Fibroblast of the aortic adventitia (primary cell): ENCODE results near the gene CSNK2A1. TPM values are rescaled to one million over a fixed set of nuclear protein-coding genes. Genes with fewer than 3 reads are reported as not detected.

ENCODE experiments used
- DNase-seq: peaks from one replicate; pipeline ENCODE4 v3.0.0-alpha.2; 2010; ENCODE audit warnings: low read depth
- H3K4me3 ChIP-seq: 2 replicates; pipeline ENCODE4 v1.5.1; 2011; ENCODE audit warnings: low read depth, mild to moderate bottlenecking, control low read depth, low read length, moderate library complexity
- total RNA-seq: library from RNA; depleted of rRNA; stranded (reverse); fragments of >200 nt; gene quantifications from 2 replicates; pipeline ENCODE4 v1.2.3, GENCODE V29; 2012; ENCODE audit warnings: low replicate concordance
- TF ChIP-seq, protein P1 (sequence below): IDR thresholded peaks from 2 replicates; pipeline ENCODE4 v1.5.1; 2011; ENCODE audit warnings: mild to moderate bottlenecking, low read length, control low read depth, inconsistent platforms; ENCODE audit not compliant: insufficient read depth

The CSNK2A1 gene
- total RNA-seq, 1 donor, result 147 TPM

DNA sequence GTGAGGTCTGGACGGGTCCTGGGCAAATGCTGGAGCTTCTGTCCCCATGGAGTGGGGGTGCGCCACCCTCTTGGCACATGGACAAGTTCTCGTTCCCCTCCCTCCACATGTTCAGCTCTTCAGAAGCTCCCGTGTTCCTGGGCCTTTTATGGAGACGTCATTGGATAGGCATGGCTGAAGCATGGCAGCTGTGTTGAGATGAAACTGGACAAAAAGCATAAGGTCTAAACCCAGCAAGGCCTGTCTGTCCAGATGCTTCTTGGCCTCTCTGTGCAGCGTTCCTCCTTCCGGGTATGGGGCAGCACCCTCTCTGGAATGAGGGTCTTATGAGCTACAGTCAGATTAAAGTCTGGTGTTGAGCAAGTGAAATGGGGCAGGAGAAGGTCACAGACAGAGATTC, 108.0 kb downstream of the CSNK2A1 start:
- no peak overlapping the region for H3K4me3 ChIP-seq
- TF ChIP-seq, protein P1, sequence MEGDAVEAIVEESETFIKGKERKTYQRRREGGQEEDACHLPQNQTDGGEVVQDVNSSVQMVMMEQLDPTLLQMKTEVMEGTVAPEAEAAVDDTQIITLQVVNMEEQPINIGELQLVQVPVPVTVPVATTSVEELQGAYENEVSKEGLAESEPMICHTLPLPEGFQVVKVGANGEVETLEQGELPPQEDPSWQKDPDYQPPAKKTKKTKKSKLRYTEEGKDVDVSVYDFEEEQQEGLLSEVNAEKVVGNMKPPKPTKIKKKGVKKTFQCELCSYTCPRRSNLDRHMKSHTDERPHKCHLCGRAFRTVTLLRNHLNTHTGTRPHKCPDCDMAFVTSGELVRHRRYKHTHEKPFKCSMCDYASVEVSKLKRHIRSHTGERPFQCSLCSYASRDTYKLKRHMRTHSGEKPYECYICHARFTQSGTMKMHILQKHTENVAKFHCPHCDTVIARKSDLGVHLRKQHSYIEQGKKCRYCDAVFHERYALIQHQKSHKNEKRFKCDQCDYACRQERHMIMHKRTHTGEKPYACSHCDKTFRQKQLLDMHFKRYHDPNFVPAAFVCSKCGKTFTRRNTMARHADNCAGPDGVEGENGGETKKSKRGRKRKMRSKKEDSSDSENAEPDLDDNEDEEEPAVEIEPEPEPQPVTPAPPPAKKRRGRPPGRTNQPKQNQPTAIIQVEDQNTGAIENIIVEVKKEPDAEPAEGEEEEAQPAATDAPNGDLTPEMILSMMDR, result no peak
- no peak for DNase-seq

DNA sequence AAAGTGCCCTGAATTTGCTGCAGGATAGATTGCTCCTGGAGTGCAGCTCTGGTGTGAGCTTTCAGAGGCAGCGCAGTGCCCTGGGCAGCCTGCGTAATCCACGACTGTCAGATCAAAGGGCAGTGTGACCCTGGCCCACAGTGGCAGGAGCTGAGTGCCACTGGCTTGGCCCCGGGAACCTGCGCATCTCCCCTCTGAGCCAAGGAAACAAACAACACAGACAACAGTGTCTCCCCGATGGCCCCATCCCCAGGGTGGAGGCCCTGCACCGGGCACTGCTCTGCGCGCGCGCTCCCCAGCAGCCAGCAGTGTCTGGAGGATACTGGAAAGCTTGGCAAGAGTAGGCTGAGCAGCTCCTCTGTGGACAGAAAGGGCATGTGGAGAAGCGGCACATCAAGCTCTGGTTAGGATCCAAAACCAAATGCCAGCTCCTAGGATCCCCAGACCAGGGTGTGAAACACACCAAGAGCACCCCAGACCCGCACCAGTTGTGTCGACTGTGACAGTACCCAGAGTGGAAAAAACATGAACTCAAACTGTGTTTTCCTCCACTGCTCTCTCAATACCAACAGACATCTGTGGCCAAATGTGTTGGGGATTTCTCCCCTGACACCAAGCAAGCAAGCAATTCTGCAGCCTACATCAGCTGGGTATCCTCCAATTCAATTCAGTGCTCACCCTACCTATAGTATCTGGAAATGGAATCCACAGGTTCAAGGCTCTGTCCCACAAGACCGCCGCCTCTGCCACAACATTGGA, 108.8 kb downstream of the CSNK2A1 start:
- TF ChIP-seq, protein P1, result no peak
- no peak overlapping the region for H3K4me3 ChIP-seq
- DNase-seq, result no peak

DNA sequence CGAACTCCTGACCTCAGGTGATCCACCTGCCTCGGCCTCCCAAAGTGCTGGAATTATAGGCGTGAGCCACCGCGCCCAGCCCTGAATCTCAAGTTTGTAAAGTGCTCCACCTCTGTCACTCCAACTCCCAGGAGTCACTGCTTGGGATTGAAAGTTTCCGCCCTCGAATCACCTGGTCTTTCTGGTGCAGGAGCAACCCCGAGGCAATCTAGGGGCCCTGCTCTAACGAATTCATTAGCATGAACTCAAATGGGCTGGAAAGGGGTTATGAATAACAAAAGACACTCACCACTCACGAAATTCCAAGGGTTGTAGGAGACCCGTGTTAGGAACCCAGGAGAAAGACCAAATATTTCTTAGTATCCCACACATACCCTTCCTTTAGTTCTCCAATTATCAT, 109.4 kb downstream of the CSNK2A1 start:
- H3K4me3 ChIP-seq, result no peak overlapping the region
- TF ChIP-seq, protein P1, result no peak

DNA sequence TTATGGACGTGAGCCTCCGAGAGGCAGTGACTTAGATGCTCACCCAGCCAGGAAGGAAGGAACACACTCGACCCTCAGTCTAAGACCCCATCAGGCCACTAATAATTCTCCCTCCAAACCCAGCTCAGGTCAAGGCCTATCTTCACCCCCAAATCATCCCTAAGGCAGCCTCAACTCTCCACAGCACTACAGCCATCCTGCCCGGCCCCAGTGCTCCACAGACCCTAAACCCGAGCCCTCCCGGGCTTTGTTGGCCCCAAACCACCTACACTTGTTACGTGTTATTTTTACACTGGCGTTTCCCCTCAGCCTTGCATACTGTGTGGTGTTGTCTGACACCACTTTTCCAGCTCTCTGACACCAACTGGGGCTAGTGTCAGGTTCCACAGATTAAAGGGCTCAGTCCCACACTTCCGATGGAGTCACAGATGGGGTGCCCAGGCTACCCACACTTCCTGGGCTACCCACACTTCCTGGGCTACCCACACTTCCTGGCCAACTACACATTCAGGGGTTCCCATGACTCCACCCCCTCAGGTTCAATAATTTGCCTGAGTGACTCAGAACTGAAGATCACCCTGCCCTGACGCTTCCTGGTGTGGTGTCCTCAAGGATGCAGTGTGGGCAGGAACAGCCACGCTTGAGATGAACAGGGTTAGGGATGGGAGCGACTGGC, 110.2 kb downstream of the CSNK2A1 start:
- no peak overlapping the region for H3K4me3 ChIP-seq
- TF ChIP-seq, protein P1, result no peak
- no peak for DNase-seq

More for the DNA sequence above, 109.4 kb downstream of the CSNK2A1 start:
- no peak for DNase-seq

DNA sequence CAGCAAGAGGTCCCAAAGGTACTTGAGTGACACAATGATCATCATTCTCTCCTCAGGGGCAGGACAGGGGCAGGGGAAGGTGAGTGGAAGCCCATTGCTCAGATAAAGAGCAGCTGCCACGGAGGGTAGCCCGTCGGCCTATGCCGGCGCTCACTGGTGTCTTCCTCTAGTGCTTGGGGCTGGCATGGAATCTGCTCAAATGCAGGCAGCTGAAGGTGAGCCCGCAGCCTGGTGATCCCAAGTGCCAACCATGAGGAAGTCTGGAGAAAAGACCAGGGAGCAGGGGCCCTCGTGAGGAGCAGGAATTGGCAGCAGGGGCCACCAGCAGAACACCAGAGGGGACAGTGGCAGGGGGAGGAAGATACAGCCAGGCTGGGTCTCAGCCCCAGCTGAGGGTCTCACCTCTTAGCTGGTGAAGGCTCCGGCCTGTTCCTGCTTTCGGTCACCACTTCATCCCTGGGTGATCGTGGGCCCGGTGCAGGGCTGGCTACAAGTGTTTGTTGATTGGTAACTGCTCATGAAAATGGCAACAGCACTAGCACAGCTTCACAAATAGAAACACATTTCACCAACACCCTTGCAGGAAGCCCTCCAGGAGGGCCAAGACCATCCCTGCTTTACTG, 110.8 kb downstream of the CSNK2A1 start:
- DNase-seq, result no peak
- H3K4me3 ChIP-seq, result no peak overlapping the region
- TF ChIP-seq, protein P1, result no peak

DNA sequence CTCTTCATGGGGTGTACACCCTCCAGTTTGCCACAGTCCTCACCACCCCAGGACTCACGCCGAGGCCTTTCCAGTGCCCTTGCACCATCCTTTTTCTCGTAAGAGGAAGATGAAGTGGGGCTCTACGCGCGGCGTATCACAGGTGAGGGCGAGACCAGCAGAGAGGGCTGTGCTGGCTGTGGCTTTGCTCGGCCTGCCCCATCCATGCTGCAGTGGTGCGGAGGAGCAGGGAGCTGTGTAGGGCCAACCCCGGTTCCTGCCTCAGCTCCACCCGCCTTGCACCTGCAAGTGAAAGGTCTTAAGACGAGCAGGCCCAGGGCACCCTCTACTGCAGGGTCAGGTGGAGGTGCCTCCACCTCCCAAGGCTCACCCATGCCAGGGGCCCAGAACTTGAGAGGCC, 111.4 kb downstream of the CSNK2A1 start:
- TF ChIP-seq, protein P1, result no peak
- H3K4me3 ChIP-seq, result no peak overlapping the region
- no peak for DNase-seq
